NCI-H2196 treated with DMSO at 0.1 percent for 48 hours (cell line): ENCODE measurements around the gene FAM184B.

Experiments
- DNase-seq: peaks from one replicate; lab custom pipeline; 2025; ENCODE audit not compliant: unreplicated experiment; lab: John Stamatoyannopoulos, UW

FAM184B gene

GRCh38 chr4:17642398-17642783 lies 139.0 kb downstream of the FAM184B start:
- no peak for DNase-seq

GRCh38 chr4:17639136-17639535 lies 142.3 kb downstream of the FAM184B start:
- no peak for DNase-seq

- peak; percentile 42 for DNase-seq
These were observed 144.5 kb downstream of the FAM184B start for GRCh38 chr4:17636696-17637622.

- DNase-seq: no peak
These were observed 145.1 kb downstream of the FAM184B start for GRCh38 chr4:17636341-17636695.

GRCh38 chr4:17635056-17635455 lies 146.4 kb downstream of the FAM184B start:
- DNase-seq: no peak

- DNase-seq: no peak
These were observed 147.8 kb downstream of the FAM184B start for GRCh38 chr4:17633600-17633999.

- DNase-seq: no peak
These were observed 151.2 kb downstream of the FAM184B start for GRCh38 chr4:17630228-17630627.

GRCh38 chr4:17624821-17625220 lies 156.6 kb downstream of the FAM184B start:
- no peak for DNase-seq

- DNase-seq: no peak
These were observed 157.9 kb downstream of the FAM184B start for GRCh38 chr4:17623451-17624001.

GRCh38 chr4:17619416-17620105 lies 161.9 kb downstream of the FAM184B start:
- DNase-seq: no peak

- no peak for DNase-seq
These were observed 162.5 kb downstream of the FAM184B start for GRCh38 chr4:17618926-17619325.

GRCh38 chr4:17616283-17616682 lies 165.1 kb downstream of the FAM184B start:
- DNase-seq: no peak

GRCh38 chr4:17614416-17615299 lies 166.8 kb downstream of the FAM184B start, which contains the start of gene MED28:
MED28 (plus strand) TSS chr4:17614641; CDS start chr4:17614655, 14 bp downstream.
- DNase-seq: peak; percentile 74

GRCh38 chr4:17613761-17614415 lies 167.5 kb downstream of the FAM184B start:
- no peak for DNase-seq

GRCh38 chr4:17605236-17605635 lies 176.2 kb downstream of the FAM184B start:
- no peak for DNase-seq

GRCh38 chr4:17599826-17600225 lies 181.6 kb downstream of the FAM184B start:
- no peak for DNase-seq

- peak; percentile 25 for DNase-seq
These were observed 183.9 kb downstream of the FAM184B start for GRCh38 chr4:17597517-17597916.

- no peak for DNase-seq
These were observed 185.9 kb downstream of the FAM184B start for GRCh38 chr4:17595471-17596005.

GRCh38 chr4:17589355-17589754 lies 192.1 kb downstream of the FAM184B start:
- DNase-seq: no peak
